ENCODE measurements around the gene KPNA5. TPM values are rescaled to one million over a fixed set of nuclear protein-coding genes. Genes with fewer than 3 reads are reported as not detected.

The KPNA5 gene
- total and polyA plus RNA-seq, 2 of the 13 experiments (the other 11 are each of a cell fraction or from before 2014, with no cell fraction given), result 5.3 to 13.0 TPM

- TF ChIP-seq MLXIP (CRISPR knock-in tag; IDR thresholded peaks at IDR 0.05; ENCODE audit: borderline replicate concordance) (no peak), ZNF343 (CRISPR knock-in tag; IDR thresholded peaks at IDR 0.05) (no peak), PHF21A (CRISPR knock-in tag; IDR thresholded peaks at IDR 0.05) (peak; percentile 92), HOXA3 (CRISPR knock-in tag; IDR thresholded peaks at IDR 0.05) (peak; percentile 93), SOX13 (IDR thresholded peaks at IDR 0.05) (peak; percentile 95), SOX13 (CRISPR knock-in tag; conservative IDR thresholded peaks at IDR 0.05 in 1 of 2, IDR thresholded peaks at IDR 0.05 in 1 of 2) (peak in 1 of 2 experiments; percentile 99; a peak in 2 of 4 replicates), KLF13 (CRISPR knock-in tag; IDR thresholded peaks at IDR 0.05) (no peak), BRD4 (CRISPR knock-in tag; IDR thresholded peaks at IDR 0.05) (peak; percentile 68; the same call in 1 of the 2 replicates), SKI (IDR thresholded peaks at IDR 0.05; ENCODE audit: partially characterized antibody) (peak; percentile 70), SAFB2 (CRISPR knock-in tag; IDR thresholded peaks at IDR 0.05; ENCODE audit: borderline replicate concordance, low read depth) (no peak; the same call in 1 of the 2 replicates), ATF5 (CRISPR knock-in tag; IDR thresholded peaks at IDR 0.05; ENCODE audit: low read depth) (no peak), TEAD3 (CRISPR knock-in tag; optimal IDR thresholded peaks at IDR 0.05; ENCODE audit: borderline replicate concordance) (peak; percentile 99), POLR2G (IDR thresholded peaks at IDR 0.05; ENCODE audit: low read depth, low read length) (peak; percentile 53; the same call in 1 of the 2 replicates), KLF9 (CRISPR knock-in tag; IDR thresholded peaks at IDR 0.05; ENCODE audit: low read depth) (0 out of 2 replicates have a peak, but pooled peaks have one; percentile 54), EHMT2 (IDR thresholded peaks at IDR 0.05; ENCODE audit: borderline replicate concordance, low read depth, low read length) (peak; percentile 87; the same call in 1 of the 2 replicates), ZNF407 (CRISPR knock-in tag; IDR thresholded peaks at IDR 0.05; ENCODE audit: not compliant biosample characterization) (no peak), SUZ12 (IDR thresholded peaks at IDR 0.05; ENCODE audit: low read depth, low read length) (no peak), TBX3 (IDR thresholded peaks at IDR 0.05; ENCODE audit: borderline replicate concordance) (peak; percentile 34; the same call in 1 of the 2 replicates), ZNF720 (CRISPR knock-in tag; IDR thresholded peaks at IDR 0.05) (no peak)
Measured at GRCh38 chr6:116631379-116631990, 49.5 kb upstream of the KPNA5 start (continued).
